GM19239 (cell line): ENCODE data around the gene PTPRJ.
A peak's percentile ranks its signal among the peaks of the same experiment; 100 is the strongest.
"Not testable (repeated sequence)": the region's sequence is repeated elsewhere in the genome, so short reads cannot be mapped to it uniquely, and the experiment has no call there.

Source experiments
- DNase-seq: peaks from one replicate; pipeline ENCODE4 v3.0.0; 2011; ENCODE audit warnings: low spot score; ENCODE audit not compliant: insufficient read length
- FAIRE-seq: peaks from 2 replicates; lab custom pipeline; 2011; peaks lifted over from hg19 to GRCh38; lab: Jason Lieb, UNC

PTPRJ gene

GRCh38 chr11:48172818-48173609 is 192.7 kb downstream of the PTPRJ start:
- peak; percentile 90 for FAIRE-seq
- peak; percentile 62 for DNase-seq

GRCh38 chr11:48177661-48178060 is 197.3 kb downstream of the PTPRJ start:
- no peak for DNase-seq
- no peak for FAIRE-seq

GRCh38 chr11:48180627-48181026 is 200.3 kb downstream of the PTPRJ start:
- no peak for DNase-seq
- FAIRE-seq = no peak

- no peak for FAIRE-seq
These were observed 202.6 kb downstream of the PTPRJ start for GRCh38 chr11:48182860-48183526.

GRCh38 chr11:48184452-48184851 is 204.1 kb downstream of the PTPRJ start:
- DNase-seq = no peak
- no peak for FAIRE-seq

More at GRCh38 chr11:48182860-48183526, 202.6 kb downstream of the PTPRJ start:
- no peak for DNase-seq

- FAIRE-seq, DNase-seq: not testable (repeated sequence)
These were observed 210.7 kb downstream of the PTPRJ start for GRCh38 chr11:48190906-48191654.

GRCh38 chr11:48193876-48194275 is 213.5 kb downstream of the PTPRJ start:
- DNase-seq (no peak), FAIRE-seq (no peak)

- FAIRE-seq = no peak
- no peak for DNase-seq
These were observed 227.5 kb downstream of the PTPRJ start for GRCh38 chr11:48207881-48208280.

- FAIRE-seq (no peak), DNase-seq (no peak)
These were observed 229.7 kb downstream of the PTPRJ start for GRCh38 chr11:48210052-48210451.

- DNase-seq (no peak), FAIRE-seq (no peak)
These were observed 236.2 kb downstream of the PTPRJ start, which contains the start of gene OR4B1 for GRCh38 chr11:48216510-48216909. Gene OR4B1, plus strand, starts transcription at chr11:48216810. Its CDS starts 0 bp downstream, at chr11:48216810.
